Measurements from ENCODE around the gene SLC18A2. TPM values are rescaled to one million over a fixed set of nuclear protein-coding genes. Genes with fewer than 3 reads are reported as not detected.
A peak's percentile ranks its signal among the peaks of the same experiment; 100 is the strongest.

SLC18A2 gene
- total RNA-seq, 1 donor from 2014 or later: 1.5 TPM

DNA sequence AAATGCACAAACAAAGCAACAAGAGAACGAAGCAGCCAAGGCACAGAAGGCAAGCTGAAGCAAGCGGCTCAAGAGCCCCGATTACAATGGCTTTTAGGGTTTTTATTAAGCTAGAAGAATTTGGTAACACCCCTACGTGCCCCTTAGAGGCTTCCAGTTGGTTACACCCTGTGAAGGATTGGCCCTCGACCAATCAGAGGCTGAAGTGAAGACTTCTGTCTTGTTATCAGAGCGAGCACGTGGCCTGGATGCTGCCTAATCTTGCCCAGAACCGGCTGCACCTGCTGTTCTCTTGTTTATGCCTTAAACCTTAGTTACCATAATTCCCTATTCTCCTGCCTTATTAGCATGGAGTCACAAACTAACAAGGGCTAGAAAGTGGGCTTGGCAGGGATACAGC is 22.3 kb upstream of the SLC18A2 start:
- TF ChIP-seq, protein P1, sequence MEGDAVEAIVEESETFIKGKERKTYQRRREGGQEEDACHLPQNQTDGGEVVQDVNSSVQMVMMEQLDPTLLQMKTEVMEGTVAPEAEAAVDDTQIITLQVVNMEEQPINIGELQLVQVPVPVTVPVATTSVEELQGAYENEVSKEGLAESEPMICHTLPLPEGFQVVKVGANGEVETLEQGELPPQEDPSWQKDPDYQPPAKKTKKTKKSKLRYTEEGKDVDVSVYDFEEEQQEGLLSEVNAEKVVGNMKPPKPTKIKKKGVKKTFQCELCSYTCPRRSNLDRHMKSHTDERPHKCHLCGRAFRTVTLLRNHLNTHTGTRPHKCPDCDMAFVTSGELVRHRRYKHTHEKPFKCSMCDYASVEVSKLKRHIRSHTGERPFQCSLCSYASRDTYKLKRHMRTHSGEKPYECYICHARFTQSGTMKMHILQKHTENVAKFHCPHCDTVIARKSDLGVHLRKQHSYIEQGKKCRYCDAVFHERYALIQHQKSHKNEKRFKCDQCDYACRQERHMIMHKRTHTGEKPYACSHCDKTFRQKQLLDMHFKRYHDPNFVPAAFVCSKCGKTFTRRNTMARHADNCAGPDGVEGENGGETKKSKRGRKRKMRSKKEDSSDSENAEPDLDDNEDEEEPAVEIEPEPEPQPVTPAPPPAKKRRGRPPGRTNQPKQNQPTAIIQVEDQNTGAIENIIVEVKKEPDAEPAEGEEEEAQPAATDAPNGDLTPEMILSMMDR (IDR thresholded peaks at IDR 0.05; ENCODE audit: insufficient read depth, low read length, poor library complexity, severe bottlenecking): no peak
- DNase-seq (ENCODE audit: low read depth): no peak
- H3K4me3 ChIP-seq (ENCODE audit: low read depth, low read length): no peak overlapping the region
- no peaks in the 10 kb centered on the region for H3K36me3 ChIP-seq (ENCODE audit: control insufficient read depth, insufficient read depth, low read length)
- peaks cover 7% of the 10 kb centered on the region for H3K27me3 ChIP-seq (ENCODE audit: control insufficient read depth, insufficient read depth, low read length)

DNA sequence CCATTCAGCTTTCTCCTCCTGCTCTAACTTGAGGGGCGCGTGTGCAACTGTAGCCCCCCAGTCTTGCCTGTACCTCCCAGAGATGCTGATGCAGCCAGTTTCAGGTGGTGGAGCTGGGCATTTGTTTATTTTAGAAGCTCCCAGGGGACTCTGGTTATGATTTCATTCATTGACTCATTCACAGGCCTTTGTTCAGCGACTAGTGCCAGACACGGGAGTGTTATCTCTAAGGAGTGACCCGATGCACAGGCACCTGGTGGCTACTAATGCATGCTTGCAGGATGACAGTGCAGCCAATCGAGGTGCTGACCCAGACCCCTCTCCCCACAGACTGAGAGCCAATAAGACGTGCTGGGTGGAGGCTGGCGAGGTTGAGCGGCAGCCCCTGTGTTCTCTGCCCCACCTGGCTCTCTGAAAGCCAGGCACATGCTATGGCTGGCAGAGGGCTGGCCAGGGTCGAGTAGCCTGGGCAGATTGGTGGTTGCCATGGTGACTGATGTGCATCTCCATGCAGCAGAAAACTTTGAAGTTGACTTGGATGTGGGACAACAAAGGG is 19.7 kb upstream of the SLC18A2 start:
- H3K36me3 ChIP-seq (ENCODE audit: control insufficient read depth, insufficient read depth, low read length): no peaks in the 10 kb centered on the region
- no peak overlapping the region for H3K4me3 ChIP-seq (ENCODE audit: low read depth, low read length)
- DNase-seq (ENCODE audit: low read depth): peak; percentile 70
- TF ChIP-seq, protein P1 (IDR thresholded peaks at IDR 0.05; ENCODE audit: insufficient read depth, low read length, poor library complexity, severe bottlenecking): no peak
- peaks cover under 1% of the 10 kb centered on the region for H3K27me3 ChIP-seq (ENCODE audit: control insufficient read depth, insufficient read depth, low read length)

DNA sequence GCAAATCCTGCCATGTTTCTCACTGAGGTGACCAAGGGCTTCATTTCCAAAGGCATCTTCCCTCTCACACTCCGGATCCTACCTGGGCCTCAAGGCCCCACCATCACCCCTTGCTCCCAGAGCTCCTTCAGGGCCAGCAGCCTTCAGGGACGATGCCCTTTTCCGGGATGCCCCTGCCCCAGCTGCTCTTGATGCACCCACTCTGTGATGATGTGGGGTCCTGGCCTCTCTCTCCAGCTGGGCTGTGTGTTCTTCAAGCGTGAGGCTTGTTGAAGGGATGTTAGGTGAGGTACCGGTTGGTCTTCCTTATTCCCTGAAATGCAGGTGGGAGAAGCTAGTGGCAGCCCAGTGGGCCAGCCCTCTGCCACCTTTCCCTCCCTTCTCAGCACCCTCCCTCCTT is 18.4 kb upstream of the SLC18A2 start:
- Histone ChIP-seq H3K27me3 (ENCODE audit: control insufficient read depth, insufficient read depth, low read length) (peaks cover under 1% of the 10 kb centered on the region), H3K36me3 (ENCODE audit: control insufficient read depth, insufficient read depth, low read length) (no peaks in the 10 kb centered on the region), H3K4me3 (ENCODE audit: low read depth, low read length) (no peak overlapping the region)
- DNase-seq (ENCODE audit: low read depth): no peak
- TF ChIP-seq, protein P1 (IDR thresholded peaks at IDR 0.05; ENCODE audit: insufficient read depth, low read length, poor library complexity, severe bottlenecking): no peak

DNA sequence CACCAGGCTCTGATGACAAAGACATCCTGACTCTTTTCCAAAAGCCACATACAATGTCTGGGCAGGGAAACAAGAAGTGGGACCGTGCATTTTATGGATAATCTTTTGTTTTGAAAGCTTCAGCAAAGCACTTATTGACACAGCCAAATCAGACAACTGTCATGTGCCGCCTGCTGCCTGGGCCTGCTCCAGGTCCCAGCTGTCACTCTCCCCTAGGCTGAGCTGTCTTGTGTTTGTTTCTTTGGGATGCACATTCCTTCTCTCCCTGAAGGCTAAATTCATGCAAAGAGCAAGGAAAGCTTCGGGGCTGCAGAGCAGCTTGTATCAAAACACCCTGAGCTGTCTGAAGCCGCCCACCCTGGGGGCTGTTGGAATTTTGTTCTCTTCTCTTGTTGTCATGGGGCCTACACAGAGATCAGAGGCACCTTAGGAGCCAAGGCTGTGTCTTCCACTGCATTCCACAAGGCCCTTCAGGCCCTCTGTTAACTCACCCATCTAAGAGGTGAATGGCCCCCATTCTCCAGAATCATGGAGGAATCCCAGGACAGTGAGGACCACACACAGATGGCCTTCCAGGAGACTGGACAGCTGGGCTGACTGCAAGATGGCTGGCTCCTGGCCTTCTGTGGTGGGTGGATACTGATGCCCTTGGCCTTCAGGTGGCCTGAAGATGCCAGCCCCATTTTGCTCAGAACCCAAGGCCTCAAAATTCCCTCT is 17.8 kb upstream of the SLC18A2 start:
- TF ChIP-seq, protein P1 (IDR thresholded peaks at IDR 0.05; ENCODE audit: insufficient read depth, low read length, poor library complexity, severe bottlenecking): no peak
- H3K36me3 ChIP-seq (ENCODE audit: control insufficient read depth, insufficient read depth, low read length): no peaks in the 10 kb centered on the region
- H3K4me3 ChIP-seq (ENCODE audit: low read depth, low read length): no peak overlapping the region
- DNase-seq (ENCODE audit: low read depth): no peak
- peaks cover 7% of the 10 kb centered on the region for H3K27me3 ChIP-seq (ENCODE audit: control insufficient read depth, insufficient read depth, low read length)

DNA sequence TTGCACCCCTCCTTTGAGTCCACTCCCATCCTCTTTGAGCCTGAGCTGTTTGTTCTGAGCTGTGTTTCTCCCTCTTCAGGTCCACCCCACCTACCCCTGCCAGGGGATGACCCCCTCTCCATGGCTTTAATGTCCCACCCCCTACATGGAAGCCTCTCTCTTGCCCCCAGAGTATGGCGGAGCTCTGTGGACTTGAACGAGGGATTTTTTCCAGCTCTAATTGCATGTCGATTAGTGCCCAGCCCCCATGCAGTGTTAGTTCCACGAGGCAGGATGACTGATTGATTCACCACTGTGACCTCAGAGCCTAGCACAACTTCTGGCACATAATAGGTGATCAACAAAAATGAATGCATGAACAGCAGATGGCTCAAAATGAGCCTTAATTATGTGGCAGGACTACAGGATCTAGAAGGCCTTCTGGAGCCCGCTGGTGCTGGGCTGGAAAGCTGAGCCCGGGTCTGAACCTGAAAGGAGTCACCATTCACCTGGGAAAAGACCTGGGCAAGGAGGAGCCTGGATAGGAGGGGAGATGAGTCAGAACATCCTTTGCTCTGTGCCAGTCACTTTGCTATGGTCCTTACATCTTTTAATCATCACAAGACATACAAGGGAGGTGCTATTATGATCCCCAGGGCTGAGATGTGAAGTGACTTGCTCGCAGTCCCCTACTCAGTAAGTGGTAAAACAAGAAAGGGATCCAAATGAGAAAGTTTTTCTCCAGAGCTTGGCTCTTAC is 17.1 kb upstream of the SLC18A2 start:
- Histone ChIP-seq H3K27me3 (ENCODE audit: control insufficient read depth, insufficient read depth, low read length) (peaks cover 8% of the 10 kb centered on the region), H3K4me3 (ENCODE audit: low read depth, low read length) (no peak overlapping the region), H3K36me3 (ENCODE audit: control insufficient read depth, insufficient read depth, low read length) (no peaks in the 10 kb centered on the region)
- no peak for DNase-seq (ENCODE audit: low read depth)
- TF ChIP-seq, protein P1 (IDR thresholded peaks at IDR 0.05; ENCODE audit: insufficient read depth, low read length, poor library complexity, severe bottlenecking): no peak
